GM12878 (cell line): ENCODE measurements around the gene KCND2. TPM values are rescaled to one million over a fixed set of nuclear protein-coding genes. Genes with fewer than 3 reads are reported as not detected.
A peak's percentile ranks its signal among the peaks of the same experiment; 100 is the strongest.

Source experiments
- ATAC-seq: fragments of 200-7000 bp; cut with Tn5 transposase; 3 replicates; pipeline ENCODE4 v1.9.1; 2020; ENCODE audit warnings: mild to moderate bottlenecking, moderate library complexity
- BruUV-seq: library from RNA; stranded (reverse); fragments of 400-500 nt; replicated peaks from 2 replicates; lab custom pipeline; 2021; lab: Mats Ljungman, UMichigan
- CTCF ChIA-PET: fragments of 300-600 bp; sonication (Branson Sonifier 250); formaldehyde crosslinking; extraction: SDS; loops from one replicate; lab custom pipeline; 2021; ENCODE audit warnings: inconsistent platforms; lab: Yijun Ruan, JAX
- POLR2A ChIA-PET: fragments of 350-600 bp; formaldehyde crosslinking; extraction: SDS; loops from one replicate; lab custom pipeline; 2021; ENCODE audit warnings: inconsistent platforms; lab: Charles Lee
- RAD21 ChIA-PET: fragments of 300-600 bp; sonication (Branson Sonifier 250); formaldehyde crosslinking; loops from one replicate; lab custom pipeline; 2023; ENCODE audit warnings: antibody characterized with exemption; ENCODE audit not compliant: unreplicated experiment; lab: Charles Lee
- SMC1A ChIA-PET: fragments of 300-600 bp; sonication (Branson Sonifier 250); formaldehyde crosslinking; loops from one replicate; lab custom pipeline; 2023; ENCODE audit not compliant: unreplicated experiment, uncharacterized antibody; lab: Charles Lee
- DNase-seq: peaks from one replicate; pipeline ENCODE4 v3.0.0-alpha.2; 2011; ENCODE audit warnings: low read depth, low spot score
- FAIRE-seq: peaks from 3 replicates; lab custom pipeline; 2011; peaks lifted over from hg19 to GRCh38; lab: Jason Lieb, UNC
- H2AFZ ChIP-seq: 2 replicates; pipeline ENCODE4 v1.6.0; 2011; ENCODE audit warnings: low read depth, low read length, control low read depth; ENCODE audit not compliant: control insufficient read depth
- H3K27ac ChIP-seq: 2 replicates; pipeline ENCODE4 v1.5.1; 2011; ENCODE audit warnings: control low read depth; ENCODE audit not compliant: control insufficient read depth, insufficient read depth
- H3K27me3 ChIP-seq, 2 experiments: replicated peaks in 1 of 2; 2 replicates each; pipeline versions ENCODE4 v1.6.0 to v1.6.1; 2011; ENCODE audit warnings: low read length in 1 of 2; ENCODE audit not compliant: control insufficient read depth in 2 of 2, insufficient read depth in 2 of 2
- H3K36me3 ChIP-seq, 2 experiments: 2 replicates each; pipeline ENCODE4 v1.5.1; 2011; ENCODE audit warnings: low read length in 1 of 2; ENCODE audit not compliant: control insufficient read depth in 2 of 2, insufficient read depth in 2 of 2
- H3K4me1 ChIP-seq: 2 replicates; pipeline ENCODE4 v1.6.1; 2011; ENCODE audit warnings: mild to moderate bottlenecking, low read length, moderate library complexity, mixed read lengths; ENCODE audit not compliant: control insufficient read depth, insufficient read depth
- H3K4me2 ChIP-seq: 2 replicates; pipeline ENCODE4 v1.6.0; 2011; ENCODE audit warnings: control low read depth; ENCODE audit not compliant: control insufficient read depth, insufficient read depth
- H3K4me3 ChIP-seq: fragments of 200-600 bp; sonication (generic); 2 replicates; pipeline ENCODE4 v1.5.1; 2016
- H3K79me2 ChIP-seq: 2 replicates; pipeline ENCODE4 v1.6.0; 2011; ENCODE audit warnings: low read length; ENCODE audit not compliant: control insufficient read depth, insufficient read depth
- H3K9ac ChIP-seq: 2 replicates; pipeline ENCODE4 v1.8.0; 2011; ENCODE audit warnings: low read length, control low read depth, mixed read lengths; ENCODE audit not compliant: control insufficient read depth, insufficient read depth
- H3K9me3 ChIP-seq: replicated peaks from 3 replicates; pipeline ENCODE4 v1.5.1; 2011; ENCODE audit warnings: mild to moderate bottlenecking, low read length; ENCODE audit not compliant: control insufficient read depth, insufficient read depth
- H4K20me1 ChIP-seq: 2 replicates; pipeline ENCODE4 v1.6.0; 2011; ENCODE audit not compliant: control insufficient read depth, insufficient read depth
- GATAD2B ChIP-seq: fragments of 450-650 bp; conservative IDR thresholded peaks from 2 replicates; pipeline ENCODE4 v1.6.1; 2017; ENCODE audit warnings: low read depth, mild to moderate bottlenecking, moderate library complexity
- HSF1 ChIP-seq: fragments of 150-350 bp; IDR thresholded peaks from 2 replicates; pipeline ENCODE4 v1.6.1; 2014; ENCODE audit warnings: mild to moderate bottlenecking, low read depth, low read length
- IRF5 ChIP-seq: fragments of 450-650 bp; IDR thresholded peaks from 2 replicates; pipeline ENCODE4 v1.6.1; 2017; ENCODE audit warnings: borderline replicate concordance
- JUNB ChIP-seq: IDR thresholded peaks from 2 replicates; pipeline ENCODE4 v1.6.1; 2016; ENCODE audit warnings: antibody characterized with exemption, mild to moderate bottlenecking
- LARP7 ChIP-seq: fragments of 450-650 bp; IDR thresholded peaks from 2 replicates; pipeline ENCODE4 v1.6.1; 2017; ENCODE audit warnings: mild to moderate bottlenecking
- NFIC ChIP-seq: IDR thresholded peaks from 2 replicates; pipeline ENCODE4 v1.6.1; 2012; ENCODE audit warnings: low read depth, mild to moderate bottlenecking, inconsistent platforms, low read length, moderate library complexity
- POLR2A ChIP-seq: IDR thresholded peaks from 2 replicates; pipeline ENCODE4 v1.6.1; 2011; ENCODE audit warnings: low read depth, mild to moderate bottlenecking, low read length
- POLR2AphosphoS5 ChIP-seq: IDR thresholded peaks from 2 replicates; pipeline ENCODE4 v1.6.1; 2011; ENCODE audit warnings: mild to moderate bottlenecking, low read length, inconsistent platforms
- RAD21 ChIP-seq: IDR thresholded peaks from 2 replicates; pipeline ENCODE4 v1.6.1; 2011; ENCODE audit warnings: mild to moderate bottlenecking, low read depth, low read length, moderate library complexity; ENCODE audit not compliant: insufficient read depth
- RBBP5 ChIP-seq: fragments of 200-600 bp; sonication (generic); conservative IDR thresholded peaks from 2 replicates; pipeline ENCODE4 v1.6.1; 2016
- SIX5 ChIP-seq: IDR thresholded peaks from 2 replicates; pipeline ENCODE4 v1.6.1; 2011; ENCODE audit warnings: mild to moderate bottlenecking, low read depth, low read length, moderate library complexity; ENCODE audit not compliant: severe bottlenecking
- SMAD5 ChIP-seq: IDR thresholded peaks from 2 replicates; pipeline ENCODE4 v1.6.1; 2016; ENCODE audit warnings: antibody characterized with exemption, low read depth
- SMARCA5 ChIP-seq: fragments of 450-650 bp; IDR thresholded peaks from 2 replicates; pipeline ENCODE4 v1.6.1; 2017; ENCODE audit warnings: mild to moderate bottlenecking
- SMC3 ChIP-seq: IDR thresholded peaks from 2 replicates; pipeline ENCODE4 v1.6.1; 2011; ENCODE audit warnings: low read length, improper control_type of control experiment, borderline replicate concordance
- SREBF1 ChIP-seq: IDR thresholded peaks from 2 replicates; pipeline ENCODE4 v1.6.1; 2012; ENCODE audit warnings: mild to moderate bottlenecking, low read length
- SREBF2 ChIP-seq: IDR thresholded peaks from 2 replicates; pipeline ENCODE4 v1.6.1; 2012; ENCODE audit warnings: mild to moderate bottlenecking, low read length
- STAT1 ChIP-seq: fragments of 450-650 bp; conservative IDR thresholded peaks from 2 replicates; pipeline ENCODE4 v1.6.1; 2014; ENCODE audit warnings: antibody characterized with exemption, mild to moderate bottlenecking
- YY1 ChIP-seq: IDR thresholded peaks from 2 replicates; pipeline ENCODE4 v1.6.1; 2011; ENCODE audit warnings: low read depth, mild to moderate bottlenecking, low read length
- ZNF384 ChIP-seq: IDR thresholded peaks from 2 replicates; pipeline ENCODE4 v1.6.1; 2012; ENCODE audit warnings: low read depth, mild to moderate bottlenecking, low read length, improper control_type of control experiment, borderline replicate concordance
- WGBS: methylation state at CpG from one replicate; pipeline ENCODE4 v1.1.6; 2016; ENCODE audit warnings: low lambda C conversion rate; ENCODE audit not compliant: insufficient replicate concordance, insufficient coverage; ENCODE audit errors: missing lambda C conversion rate; 5-methylcytosine and 5-hydroxymethylcytosine counted together
- in situ Hi-C: fragments of 300-500 bp; cut with MboI; formaldehyde crosslinking; loops from 9 replicates; pipeline ENCODE4 v1.14.3; 2018; ENCODE audit warnings: mixed read lengths
- intact Hi-C: fragments of 100-400 bp; cut with micrococcal nuclease; formaldehyde crosslinking; loops from one replicate; pipeline ENCODE4 v1.14.2; 2022; ENCODE audit not compliant: unreplicated experiment
- polyA plus RNA-seq, 11 experiments: library from polyadenylated mRNA; depleted of rRNA in 4 of 11; unstranded in 6 of 11; stranded (reverse) in 5 of 11; fragments of >200 nt; fragmentation: Nextera tagmentation in 4 of 11; fragmentation: Illumina TruSeq in 1 of 11; extraction: Ambion mirVana in 4 of 11; extraction: Trizol in 1 of 11; gene quantifications; 1 replicate in 1 of 11; 2 replicates in 10 of 11; pipeline versions ENCODE4 v1.2.1 to v1.2.3, GENCODE V29; 2011 to 2016; ENCODE audit warnings: inconsistent platforms in 2 of 11, missing spikeins in 2 of 11, low read depth in 1 of 11
- total RNA-seq, 4 experiments: library from RNA; depleted of rRNA in 3 of 4; stranded (reverse); fragments of >200 nt in 3 of 4; fragmentation: Illumina TruSeq in 1 of 4; extraction: Trizol in 1 of 4; gene quantifications; 2 replicates each; pipeline versions ENCODE4 v1.2.1 to v1.2.3, GENCODE V29; 2013 to 2021
- TF ChIP-seq, protein P1 (sequence below): IDR thresholded peaks from 2 replicates; pipeline ENCODE4 v1.6.1; 2011; ENCODE audit warnings: borderline replicate concordance, low read depth, mild to moderate bottlenecking, moderate library complexity, mixed read lengths, low read length; ENCODE audit not compliant: insufficient read depth; ENCODE audit errors: extremely low read length

The KCND2 gene
- total and polyA plus RNA-seq, 10 of the 15 experiments (the other 5 are each of a cell fraction or from before 2014, with no cell fraction given), result 3.6 to 22.3 (median 6.3) TPM

DNA sequence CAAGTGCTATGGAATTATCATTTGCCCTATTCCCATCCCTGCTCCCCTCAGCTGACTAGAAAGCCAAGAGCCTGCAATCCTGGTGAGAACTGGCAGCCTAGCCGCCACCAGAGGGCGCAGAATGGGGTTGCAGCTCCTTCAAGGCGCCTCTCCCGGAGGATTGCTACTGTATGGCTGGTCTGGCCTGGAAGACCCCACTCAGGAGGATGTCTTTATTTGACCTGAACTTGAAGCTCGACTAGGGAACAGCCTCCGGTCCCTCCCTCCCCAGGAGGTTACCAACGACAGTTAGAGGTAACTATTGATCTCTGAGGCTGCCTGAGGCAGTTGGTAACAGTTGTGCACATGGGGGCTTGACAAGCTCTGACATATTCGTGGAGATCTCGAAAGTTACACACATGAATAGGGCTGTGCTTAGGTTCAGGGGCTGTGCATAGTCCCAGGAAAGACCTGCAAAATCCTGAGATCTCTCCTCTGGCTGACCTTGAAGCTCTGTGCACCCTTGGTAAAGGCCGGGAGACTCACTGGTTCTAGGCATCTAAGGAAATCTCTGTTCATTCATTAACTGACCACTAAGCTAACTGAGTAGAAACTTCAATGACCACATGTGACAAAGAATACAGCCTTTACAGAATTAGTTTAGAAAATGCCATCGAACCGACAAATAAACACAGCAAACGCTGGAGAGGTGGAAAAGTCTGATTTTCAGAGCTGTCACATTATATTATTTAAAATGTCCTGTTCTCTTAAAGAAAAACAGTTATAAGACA is 519.3 kb downstream of the KCND2 start:
- Histone ChIP-seq H3K36me3 (peaks cover 0 to 1% of the 10 kb centered on the region in 2 experiments; a peak in 2 of 4 replicates), H4K20me1 (no peaks in the 10 kb centered on the region), H3K9ac (no peak overlapping the region), H3K27ac (no peak overlapping the region), H3K79me2 (no peaks in the 10 kb centered on the region), H3K4me2 (no peak overlapping the region), H3K9me3 (no peaks in the 10 kb centered on the region; the same call in 2 of the 3 replicates), H3K27me3 (no peaks in the 10 kb centered on the region), H3K4me1 (no peaks in the 10 kb centered on the region), H2AFZ (no peak overlapping the region; the same call in 1 of the 2 replicates), H3K4me3 (no peak overlapping the region)
- CTCF ChIA-PET, result interaction anchor here (0.6 to 7.2 kb wide), 65 partner anchors 8 to 1587 kb away, joined by 3 to 104 read pairs (median 5); partner anchors contain the start of genes CPED1, ING3 and TSPAN12
- RAD21 ChIA-PET, result interaction anchor here (0.7 to 2.9 kb wide), 33 partner anchors 9 to 575 kb away, joined by 3 to 28 read pairs (median 5); partner anchors contain the start of genes ING3 and TSPAN12
- intact Hi-C loops, result loop anchor here (1.0 to 5.0 kb wide), 3 partner anchors 65 to 290 kb away; no protein-coding TSS in a partner anchor
- SMC1A ChIA-PET, result interaction anchor here (0.6 to 7.2 kb wide), 46 partner anchors 12 to 499 kb away, joined by 3 to 83 read pairs (median 5); partner anchors contain the start of genes ING3 and TSPAN12
- BruUV-seq, result no TSS peak
- DNase-seq (peak; percentile 24), ATAC-seq (peak; percentile 96), FAIRE-seq (peak; percentile 56)
- POLR2A ChIA-PET, result interaction anchor here (0.6 to 1.3 kb wide), 4 partner anchors 11 to 158 kb away, joined by 3 to 4 read pairs (median 4); partner anchors contain the start of genes ING3 and TSPAN12
- 35% methylated on average over 13 of the region's 13 CpGs for WGBS
- in situ Hi-C loops, result loop anchor here (5.0 to 25.0 kb wide), 3 partner anchors 145 to 1195 kb away; no protein-coding TSS in a partner anchor
- TF ChIP-seq SREBF1, result no peak
- no peak for TF ChIP-seq JUNB
- no peak for TF ChIP-seq SREBF2
- TF ChIP-seq SMC3, result peak; percentile 93
- 0 out of 2 replicates have a peak, but pooled peaks have one; percentile 29 for TF ChIP-seq LARP7
- TF ChIP-seq HSF1, result no peak
- TF ChIP-seq RBBP5, result no peak
- TF ChIP-seq SMARCA5, result 0 out of 2 replicates have a peak, but pooled peaks have one; percentile 56
- no peak for TF ChIP-seq ZNF384
- TF ChIP-seq SIX5, result no peak
- TF ChIP-seq RAD21, result peak; percentile 70
- no peak for TF ChIP-seq NFIC
- no peak for TF ChIP-seq POLR2AphosphoS5
- no peak for TF ChIP-seq IRF5
- peak; percentile 52; the same call in 1 of the 2 replicates for TF ChIP-seq YY1
- TF ChIP-seq, protein P1, sequence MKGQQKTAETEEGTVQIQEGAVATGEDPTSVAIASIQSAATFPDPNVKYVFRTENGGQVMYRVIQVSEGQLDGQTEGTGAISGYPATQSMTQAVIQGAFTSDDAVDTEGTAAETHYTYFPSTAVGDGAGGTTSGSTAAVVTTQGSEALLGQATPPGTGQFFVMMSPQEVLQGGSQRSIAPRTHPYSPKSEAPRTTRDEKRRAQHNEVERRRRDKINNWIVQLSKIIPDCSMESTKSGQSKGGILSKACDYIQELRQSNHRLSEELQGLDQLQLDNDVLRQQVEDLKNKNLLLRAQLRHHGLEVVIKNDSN, result no peak
- TF ChIP-seq GATAD2B, result no peak
- no peak for TF ChIP-seq SMAD5
- TF ChIP-seq STAT1, result no peak
- no peak for TF ChIP-seq POLR2A
